Stimulated activated CD4-positive, alpha-beta T cell treated with anti-CD3 and anti-CD28 coated beads, TNF-alpha, amount 100 ng/mL, for 4 hours (primary cell): ENCODE results near the gene TRPT1.

ENCODE experiments used
- DNase-seq, 3 experiments: peaks; one replicate each; pipeline ENCODE4 v3.0.0-alpha.2; 2020; ENCODE audit warnings: low read depth in 3 of 3

TRPT1 gene

GRCh38 chr11:64178951-64179639, 46.9 kb downstream of the TRPT1 start:
- DNase-seq = no peak

- no peak for DNase-seq
Observed at GRCh38 chr11:64178203-64178602, 47.8 kb downstream of the TRPT1 start.

- DNase-seq = no peak
Observed at GRCh38 chr11:64176751-64177150, 49.2 kb downstream of the TRPT1 start.
